K562 (cell line): ENCODE data around the gene PDE2A. TPM values are rescaled to one million over a fixed set of nuclear protein-coding genes. Genes with fewer than 3 reads are reported as not detected.
A peak's percentile ranks its signal among the peaks of the same experiment; 100 is the strongest.

Source experiments
- ATAC-seq: fragments of 200-7000 bp; cut with Tn5 transposase; 3 replicates; pipeline ENCODE4 v1.9.1; 2020; ENCODE audit warnings: moderate library complexity
- BruUV-seq: library from RNA; stranded (reverse); fragments of 400-500 nt; replicated peaks from 2 replicates; lab custom pipeline; 2021; lab: Mats Ljungman, UMichigan
- CTCF ChIA-PET: fragments of 300-600 bp; formaldehyde crosslinking; extraction: SDS; loops from one replicate; lab custom pipeline; 2021; ENCODE audit warnings: low intra/inter-chr PET ratio; lab: Yijun Ruan, JAX
- POLR2A ChIA-PET: fragments of 300-600, 350-650 bp; sonication (Branson Sonifier 250); formaldehyde crosslinking; extraction: SDS; loops from one replicate; lab custom pipeline; 2021; ENCODE audit warnings: antibody characterized with exemption, inconsistent platforms; lab: Yijun Ruan, JAX
- DNase-seq, 4 experiments: peaks; one replicate each; pipeline versions ENCODE4 v3.0.0 to v3.0.0-alpha.2; 2011 to 2018; ENCODE audit warnings: low spot score in 3 of 4, mixed read lengths in 3 of 4; ENCODE audit errors: extremely low read depth in 1 of 4
- FAIRE-seq: peaks from 2 replicates; lab custom pipeline; 2011; peaks lifted over from hg19 to GRCh38; lab: Jason Lieb, UNC
- H2AFZ ChIP-seq: 2 replicates; pipeline ENCODE4 v1.6.0; 2011; ENCODE audit warnings: low read depth, low read length, control low read depth, inconsistent platforms
- H3K27ac ChIP-seq: fragments of 200-600 bp; 3 replicates; pipeline ENCODE4 v1.8.0; 2011; ENCODE audit warnings: low read depth, mild to moderate bottlenecking, control low read depth, inconsistent platforms, low read length, moderate library complexity, mixed read lengths; ENCODE audit errors: extremely low read depth
- H3K27me3 ChIP-seq, 2 experiments: fragments of 300-600 bp in 1 of 2; 2 replicates in 1 of 2; 3 replicates in 1 of 2; pipeline versions ENCODE4 v1.6.0 to v1.8.0; 2011; ENCODE audit warnings: inconsistent platforms in 2 of 2, low read length in 2 of 2, mild to moderate bottlenecking in 1 of 2, mixed read lengths in 1 of 2, moderate library complexity in 1 of 2; ENCODE audit not compliant: control insufficient read depth in 2 of 2, insufficient read depth in 2 of 2
- H3K36me3 ChIP-seq: fragments of 300-600 bp; 3 replicates; pipeline ENCODE4 v1.8.0; 2011; ENCODE audit warnings: mild to moderate bottlenecking, low read length, inconsistent platforms; ENCODE audit not compliant: control insufficient read depth, insufficient read depth
- H3K4me1 ChIP-seq, 2 experiments: fragments of 200-600 bp in 1 of 2; replicated peaks in 1 of 2; 2 replicates in 1 of 2; 3 replicates in 1 of 2; pipeline versions ENCODE4 v1.5.1 to v1.8.0; 2011; ENCODE audit warnings: inconsistent platforms in 2 of 2, low read length in 2 of 2, mild to moderate bottlenecking in 1 of 2, mixed read lengths in 1 of 2, moderate library complexity in 1 of 2; ENCODE audit not compliant: control insufficient read depth in 2 of 2, insufficient read depth in 2 of 2
- H3K4me2 ChIP-seq: 2 replicates; pipeline ENCODE4 v1.6.1; 2011; ENCODE audit warnings: low read length, control low read depth, inconsistent platforms, mixed read lengths; ENCODE audit not compliant: insufficient read depth
- H3K4me3 ChIP-seq: fragments of 200-600 bp; sonication (generic), shearing (Covaris generic); 2 replicates; pipeline ENCODE4 v1.5.1; 2016; ENCODE audit warnings: control low read depth, inconsistent platforms
- H3K79me2 ChIP-seq: fragments of 200-600 bp; 3 replicates; pipeline ENCODE4 v1.8.0; 2011; ENCODE audit warnings: low read length, inconsistent platforms; ENCODE audit not compliant: control insufficient read depth, insufficient read depth
- H3K9ac ChIP-seq, 2 experiments: 2 replicates each; pipeline versions ENCODE4 v1.6.0 to v1.6.1; 2011; ENCODE audit warnings: low read depth in 2 of 2, low read length in 2 of 2, control low read depth in 1 of 2, inconsistent platforms in 1 of 2, mild to moderate bottlenecking in 1 of 2, mixed read lengths in 1 of 2; ENCODE audit not compliant: insufficient read depth in 1 of 2
- H3K9me1 ChIP-seq: one replicate; pipeline ENCODE4 v1.6.0; 2011; ENCODE audit warnings: inconsistent platforms, mild to moderate bottlenecking, low read length, moderate library complexity; ENCODE audit not compliant: control insufficient read depth, insufficient read depth
- H3K9me3 ChIP-seq: replicated peaks from 2 replicates; pipeline ENCODE4 v1.5.1; 2011; ENCODE audit warnings: low read depth, low read length, inconsistent platforms; ENCODE audit not compliant: control insufficient read depth, insufficient read depth
- H4K20me1 ChIP-seq: replicated peaks from 2 replicates; pipeline ENCODE4 v1.6.1; 2011; ENCODE audit warnings: low read length, inconsistent platforms, mixed read lengths; ENCODE audit not compliant: control insufficient read depth, insufficient read depth
- ASH1L ChIP-seq: fragments of 450-650 bp; IDR thresholded peaks from 2 replicates; pipeline ENCODE4 v1.6.1; 2018; ENCODE audit warnings: borderline replicate concordance, mild to moderate bottlenecking, low read depth; ENCODE audit not compliant: partially characterized antibody
- NRF1 ChIP-seq, 2 experiments: fragments of 450-650 bp; IDR thresholded peaks in 1 of 2; conservative IDR thresholded peaks in 1 of 2; 2 replicates each; pipeline ENCODE4 v1.6.1; 2014; ENCODE audit warnings: mild to moderate bottlenecking in 2 of 2
- ZNF197 ChIP-seq: fragments of 200-800 bp; sonication (Bioruptor generic); IDR thresholded peaks from 2 replicates; pipeline ENCODE4 v1.6.1; 2016; ENCODE audit warnings: low read depth, missing genetic modification characterization, missing compliant biosample characterization
- ZNF407 ChIP-seq: fragments of 450-650 bp; IDR thresholded peaks from 2 replicates; pipeline ENCODE4 v1.6.1; 2016; ENCODE audit warnings: low read depth
- WGBS: fragments of 100-300 bp; shearing (Covaris generic); methylation state at CpG from one replicate; pipeline ENCODE4 v1.1.6; 2016; ENCODE audit warnings: low coverage, mixed read lengths; ENCODE audit not compliant: insufficient coverage; ENCODE audit errors: missing lambda C conversion rate; 5-methylcytosine and 5-hydroxymethylcytosine counted together
- in situ Hi-C: fragments of 300-500 bp; cut with MboI; formaldehyde crosslinking; loops from 4 replicates; pipeline ENCODE4 v1.15.0; 2018; ENCODE audit warnings: inconsistent platforms, mixed read lengths
- intact Hi-C: fragments of 100-400 bp; cut with micrococcal nuclease; formaldehyde crosslinking; loops from 2 replicates; pipeline ENCODE4 v1.14.2; 2022
- polyA plus RNA-seq, 8 experiments: library from polyadenylated mRNA; depleted of rRNA in 4 of 8; stranded (reverse) in 5 of 8; unstranded in 3 of 8; fragments of >200 nt; fragmentation: Nextera tagmentation in 2 of 8; fragmentation: Illumina TruSeq in 1 of 8; extraction: Ambion mirVana in 2 of 8; extraction: Trizol in 1 of 8; gene quantifications; 2 replicates each; pipeline versions ENCODE4 v1.2.1 to v1.2.3, GENCODE V29; 2011 to 2014; ENCODE audit warnings: inconsistent platforms in 1 of 8, missing spikeins in 1 of 8
- total RNA-seq, 7 experiments: library from RNA; depleted of rRNA in 6 of 7; stranded (reverse); fragments of >200 nt in 6 of 7; fragmentation: Illumina TruSeq in 2 of 7; extraction: Trizol in 2 of 7; gene quantifications; 2 replicates each; pipeline versions ENCODE4 v1.2.1 to v1.2.3, GENCODE V29; 2011 to 2021; ENCODE audit warnings: low replicate concordance in 1 of 7
- TF ChIP-seq, protein P1 (sequence below): sonication (generic); formaldehyde crosslinking; IDR thresholded peaks from 2 replicates; pipeline ENCODE4 v1.8.1; 2023; ENCODE audit warnings: mild to moderate bottlenecking, missing genetic modification reagents
- TF ChIP-seq, protein P2 (sequence below): fragments of 250-450 bp; sonication (Bioruptor Pico); IDR thresholded peaks from 2 replicates; pipeline ENCODE4 v1.4.0; 2020

PDE2A gene
- total and polyA plus RNA-seq, 9 of the 15 experiments (the other 6 are each of a cell fraction or from before 2014, with no cell fraction given), result 0.07 to 15.2 (median 1.6) TPM; not detected in 1

GRCh38 chr11:72696866-72697700 is 22.9 kb upstream of the PDE2A start (continued):
- TF ChIP-seq, protein P1, sequence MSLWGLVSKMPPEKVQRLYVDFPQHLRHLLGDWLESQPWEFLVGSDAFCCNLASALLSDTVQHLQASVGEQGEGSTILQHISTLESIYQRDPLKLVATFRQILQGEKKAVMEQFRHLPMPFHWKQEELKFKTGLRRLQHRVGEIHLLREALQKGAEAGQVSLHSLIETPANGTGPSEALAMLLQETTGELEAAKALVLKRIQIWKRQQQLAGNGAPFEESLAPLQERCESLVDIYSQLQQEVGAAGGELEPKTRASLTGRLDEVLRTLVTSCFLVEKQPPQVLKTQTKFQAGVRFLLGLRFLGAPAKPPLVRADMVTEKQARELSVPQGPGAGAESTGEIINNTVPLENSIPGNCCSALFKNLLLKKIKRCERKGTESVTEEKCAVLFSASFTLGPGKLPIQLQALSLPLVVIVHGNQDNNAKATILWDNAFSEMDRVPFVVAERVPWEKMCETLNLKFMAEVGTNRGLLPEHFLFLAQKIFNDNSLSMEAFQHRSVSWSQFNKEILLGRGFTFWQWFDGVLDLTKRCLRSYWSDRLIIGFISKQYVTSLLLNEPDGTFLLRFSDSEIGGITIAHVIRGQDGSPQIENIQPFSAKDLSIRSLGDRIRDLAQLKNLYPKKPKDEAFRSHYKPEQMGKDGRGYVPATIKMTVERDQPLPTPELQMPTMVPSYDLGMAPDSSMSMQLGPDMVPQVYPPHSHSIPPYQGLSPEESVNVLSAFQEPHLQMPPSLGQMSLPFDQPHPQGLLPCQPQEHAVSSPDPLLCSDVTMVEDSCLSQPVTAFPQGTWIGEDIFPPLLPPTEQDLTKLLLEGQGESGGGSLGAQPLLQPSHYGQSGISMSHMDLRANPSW (CRISPR knock-in tag), result no peak
- TF ChIP-seq ZNF197 (CRISPR knock-in tag), result no peak
- TF ChIP-seq NRF1 (conservative IDR thresholded peaks at IDR 0.05 in 1 of 2, IDR thresholded peaks at IDR 0.05 in 1 of 2), result peak; percentile 72
- TF ChIP-seq, all 486 proteins: peak for 10

DNA sequence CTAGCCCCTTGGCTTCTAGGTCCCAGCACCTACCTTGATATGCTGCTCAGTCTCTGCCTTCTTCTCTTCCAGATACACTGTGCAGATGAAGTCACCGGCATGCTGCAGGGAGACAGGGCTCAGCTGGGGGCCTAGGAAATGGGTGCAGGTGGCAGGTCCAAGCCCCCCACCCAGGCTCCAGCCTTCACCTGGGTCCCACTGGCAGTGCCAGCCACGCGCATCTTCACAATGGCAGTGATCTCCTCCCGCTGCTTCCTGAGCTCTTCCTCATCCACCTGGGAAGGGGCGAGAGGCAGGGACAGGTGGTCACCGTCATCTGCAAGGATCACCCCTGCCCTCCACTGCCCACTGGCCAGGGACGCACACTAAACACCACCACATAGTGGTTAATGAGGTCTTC is 21.1 kb upstream of the PDE2A start:
- Histone ChIP-seq H3K4me2 (no peak overlapping the region), H3K27me3 (no peaks in the 10 kb centered on the region), H4K20me1 (peaks cover 9% of the 10 kb centered on the region), H3K79me2 (no peaks in the 10 kb centered on the region; the same call in 2 of the 3 replicates), H2AFZ (no peak overlapping the region), H3K4me3 (no peak overlapping the region), H3K9ac (peak overlapping the region in 1 of 2 experiments; percentile 14; a peak in 1 of 4 replicates), H3K27ac (no peak overlapping the region), H3K9me3 (no peaks in the 10 kb centered on the region), H3K36me3 (peaks cover 93% of the 10 kb centered on the region; the same call in 2 of the 3 replicates), H3K4me1 (peaks cover 8 to 19% of the 10 kb centered on the region in 2 experiments; a peak in 4 of 5 replicates), H3K9me1 (peaks cover 15% of the 10 kb centered on the region)
- CTCF ChIA-PET, result no interaction called here
- no peak for ATAC-seq
- BruUV-seq, result no TSS peak
- intact Hi-C loops (no loop called here), in situ Hi-C loops (no loop called here)
- no peak for FAIRE-seq
- POLR2A ChIA-PET, result interaction anchor here (0.6 to 1.0 kb wide), 3 partner anchors 10 to 106 kb away, joined by 3 to 4 read pairs (median 3); no protein-coding TSS in a partner anchor
- WGBS, result 92% methylated on average over 3 of the region's 7 CpGs
- DNase-seq, result no peak
- TF ChIP-seq ZNF407, result no peak
- TF ChIP-seq ASH1L, result no peak
- TF ChIP-seq, protein P2, sequence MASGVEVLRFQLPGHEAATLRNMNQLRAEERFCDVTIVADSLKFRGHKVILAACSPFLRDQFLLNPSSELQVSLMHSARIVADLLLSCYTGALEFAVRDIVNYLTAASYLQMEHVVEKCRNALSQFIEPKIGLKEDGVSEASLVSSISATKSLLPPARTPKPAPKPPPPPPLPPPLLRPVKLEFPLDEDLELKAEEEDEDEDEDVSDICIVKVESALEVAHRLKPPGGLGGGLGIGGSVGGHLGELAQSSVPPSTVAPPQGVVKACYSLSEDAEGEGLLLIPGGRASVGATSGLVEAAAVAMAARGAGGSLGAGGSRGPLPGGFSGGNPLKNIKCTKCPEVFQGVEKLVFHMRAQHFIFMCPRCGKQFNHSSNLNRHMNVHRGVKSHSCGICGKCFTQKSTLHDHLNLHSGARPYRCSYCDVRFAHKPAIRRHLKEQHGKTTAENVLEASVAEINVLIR, result no peak
